HG02970 (cell line): ENCODE data around the gene ADM2.
A peak's percentile ranks its signal among the peaks of the same experiment; 100 is the strongest.

Experiments used
- ATAC-seq: cut with Tn5 transposase; IDR thresholded peaks from one replicate; pipeline ENCODE4 v1.9.1; 2021; ENCODE audit warnings: mild to moderate bottlenecking, moderate library complexity, moderate number of reproducible peaks; ENCODE audit not compliant: unreplicated experiment, low FRiP score

Gene ADM2

DNA sequence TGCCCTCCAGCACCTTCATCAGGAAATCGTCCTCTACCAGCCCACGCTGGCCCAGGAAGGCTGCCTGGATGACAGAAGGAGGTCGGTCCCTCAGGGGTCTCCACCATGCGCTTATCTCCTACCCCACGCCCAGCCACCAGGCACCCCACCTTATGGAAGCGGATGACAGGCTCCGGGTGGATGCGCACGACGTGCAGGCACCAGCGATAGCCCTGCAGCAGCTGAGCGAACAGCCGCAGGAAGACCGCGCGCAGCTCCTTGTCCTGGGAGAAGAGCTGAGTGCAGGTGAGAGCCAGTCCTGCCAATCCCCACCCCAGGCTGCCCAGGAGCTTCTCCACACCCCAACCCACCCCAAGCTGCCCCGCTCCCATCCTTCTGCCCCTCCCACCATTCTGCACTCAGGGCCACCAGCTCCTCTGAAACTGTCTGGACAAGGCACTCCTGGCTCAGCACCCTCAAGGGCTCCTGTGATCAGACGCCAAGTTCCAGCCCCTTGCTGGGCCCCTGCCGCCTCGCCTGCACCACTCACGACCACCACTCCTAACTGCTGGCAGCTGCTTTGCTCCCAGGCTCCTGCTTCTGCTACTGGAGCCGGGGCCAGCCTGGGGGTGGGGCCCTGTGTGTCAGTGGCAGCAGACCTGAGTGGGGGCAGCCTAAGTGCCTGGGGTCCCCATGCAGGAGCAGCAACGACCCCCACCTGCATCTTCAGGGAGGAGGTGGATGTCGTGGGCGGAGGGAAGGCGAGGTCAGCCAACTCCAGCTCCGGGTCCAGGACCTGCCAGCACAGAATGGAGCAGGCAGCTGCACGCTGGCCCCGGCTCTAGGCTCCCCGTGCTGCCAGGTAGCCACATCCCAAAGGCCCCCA lies 16.0 kb upstream of the ADM2 start:
- ATAC-seq = no peak

DNA sequence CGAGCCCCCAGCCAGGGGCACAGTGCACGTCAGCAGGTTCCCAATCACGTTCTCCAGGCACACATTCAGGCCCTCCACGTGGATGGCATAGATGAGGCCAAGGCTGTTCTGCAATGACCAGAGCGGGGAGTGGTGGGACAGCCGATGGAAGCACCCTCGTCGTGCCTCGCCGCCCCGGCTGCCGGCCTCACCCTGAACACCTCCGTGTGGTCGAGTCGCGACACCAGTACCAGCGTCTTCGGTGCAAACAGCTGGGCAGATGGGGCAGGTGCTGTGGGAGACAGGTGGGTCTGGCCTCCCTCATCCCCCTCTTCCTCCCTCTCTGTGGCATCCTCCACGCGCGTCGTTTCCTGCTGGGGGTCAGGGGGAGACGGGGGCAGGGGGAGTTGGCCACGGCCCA lies 14.0 kb upstream of the ADM2 start:
- ATAC-seq = no peak

DNA sequence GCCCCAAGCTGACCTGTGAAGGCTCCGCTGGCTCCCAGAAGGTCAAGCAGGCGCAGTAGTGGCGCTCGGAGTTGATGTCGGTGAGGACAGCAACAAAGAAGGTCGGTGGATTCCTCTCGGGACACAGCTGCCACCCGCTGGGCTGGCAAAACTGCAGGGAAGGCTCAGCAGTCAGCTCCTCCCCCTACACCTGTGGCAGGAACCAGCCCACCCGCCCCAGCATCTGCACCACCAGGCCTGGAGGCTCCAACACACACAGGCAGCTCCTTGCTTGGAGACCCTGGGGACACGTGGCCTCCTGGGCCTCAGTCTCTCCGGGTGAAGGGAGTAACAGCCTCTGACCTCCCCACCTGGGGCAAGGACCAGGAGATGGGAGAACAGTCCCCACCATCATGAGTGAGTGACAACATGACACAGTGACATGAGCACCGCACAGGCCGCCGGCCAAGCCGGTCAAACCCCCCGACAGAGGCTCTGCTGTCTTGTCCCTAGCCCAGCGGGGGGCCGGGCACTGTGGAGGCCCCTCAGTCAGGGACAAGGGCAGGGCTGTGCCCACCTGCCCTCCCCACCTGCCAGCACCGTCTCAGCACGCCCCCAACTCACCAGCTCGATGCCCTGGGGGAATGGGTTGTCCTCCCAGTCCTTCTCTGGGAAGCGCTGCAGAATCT lies 13.4 kb upstream of the ADM2 start:
- no peak for ATAC-seq

DNA sequence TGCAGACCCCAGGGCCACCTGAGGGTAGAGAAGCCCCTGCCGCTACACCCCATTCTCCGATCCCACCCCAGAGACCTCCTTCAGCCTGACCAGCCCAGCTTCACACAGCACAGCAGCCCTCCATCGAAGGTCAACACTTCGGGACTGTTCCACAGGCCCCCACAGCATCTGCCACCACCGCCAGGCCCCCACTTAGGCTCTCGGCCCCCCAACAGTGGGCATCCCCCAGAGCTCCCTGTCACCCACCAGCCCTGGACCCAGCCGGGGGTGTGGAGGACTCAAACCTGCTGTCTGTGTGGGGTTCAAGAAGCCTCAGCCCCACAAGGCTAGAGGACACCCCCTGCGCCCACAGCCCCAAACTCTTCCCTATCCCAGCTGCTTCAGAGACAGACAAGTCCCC lies 12.7 kb upstream of the ADM2 start:
- ATAC-seq = no peak

DNA sequence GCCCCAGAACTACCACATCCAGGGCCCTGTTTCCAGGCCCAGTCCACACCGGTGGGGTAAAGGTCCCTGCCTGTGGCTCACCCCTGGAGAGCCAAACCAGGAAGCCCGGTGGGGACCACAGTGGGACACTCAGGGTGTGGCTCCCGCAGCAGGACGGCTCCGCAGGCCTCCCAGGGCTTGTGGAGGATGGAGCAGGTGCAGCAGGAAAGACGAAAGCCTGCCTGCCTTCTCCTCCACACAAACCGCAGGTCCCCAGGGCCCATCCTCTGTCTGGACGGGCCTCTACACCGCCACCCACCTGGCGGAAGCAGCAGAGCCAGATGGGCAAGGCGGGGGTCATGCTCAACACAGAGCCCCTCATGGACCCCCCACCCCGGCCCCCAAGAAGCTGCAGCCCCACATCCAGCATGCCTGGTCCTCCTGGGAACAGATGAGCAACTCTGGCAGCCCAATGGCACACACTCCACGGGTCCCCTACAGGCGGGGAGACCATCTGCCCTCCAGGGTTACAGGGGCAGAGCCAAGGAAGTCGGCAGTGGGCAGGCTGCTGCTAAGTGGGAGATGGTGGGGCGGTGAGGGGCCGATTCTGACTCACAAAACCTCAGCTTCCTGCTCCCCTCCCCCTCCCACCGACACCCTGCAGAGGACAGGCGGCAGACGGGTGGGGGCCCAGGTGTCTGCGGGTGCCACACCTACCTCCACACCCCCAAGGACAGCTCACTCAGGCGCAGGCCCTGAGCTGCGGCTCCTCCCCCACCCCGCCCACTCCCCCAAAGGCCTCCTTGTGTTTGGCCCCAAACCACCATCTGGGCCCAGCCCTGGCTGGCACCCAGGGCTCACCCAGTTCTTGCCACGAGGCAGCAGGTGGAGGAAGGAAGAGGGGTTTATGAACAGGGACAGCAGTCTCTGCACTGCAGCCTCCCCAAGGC lies 11.7 kb upstream of the ADM2 start:
- peak; percentile 56 for ATAC-seq

DNA sequence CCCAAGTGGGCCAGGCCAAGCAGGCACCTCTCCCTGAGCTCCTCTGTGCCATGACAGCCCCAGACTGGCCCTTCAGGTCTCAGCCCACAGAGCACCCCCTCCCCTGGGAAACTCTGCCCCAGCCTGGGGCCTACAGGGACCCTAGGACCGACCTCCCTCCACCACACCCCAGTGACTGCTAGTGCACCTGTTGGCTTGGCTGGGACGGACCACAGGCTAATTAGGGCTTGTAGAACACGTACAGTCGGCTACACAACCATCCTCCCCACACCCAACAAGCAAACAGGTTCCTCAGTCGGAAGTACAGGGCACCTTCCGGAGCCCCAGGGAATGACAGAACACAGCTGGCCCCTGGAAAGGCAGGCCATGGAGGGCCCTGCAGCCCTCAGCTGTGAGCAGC lies 10.9 kb upstream of the ADM2 start:
- ATAC-seq = no peak

DNA sequence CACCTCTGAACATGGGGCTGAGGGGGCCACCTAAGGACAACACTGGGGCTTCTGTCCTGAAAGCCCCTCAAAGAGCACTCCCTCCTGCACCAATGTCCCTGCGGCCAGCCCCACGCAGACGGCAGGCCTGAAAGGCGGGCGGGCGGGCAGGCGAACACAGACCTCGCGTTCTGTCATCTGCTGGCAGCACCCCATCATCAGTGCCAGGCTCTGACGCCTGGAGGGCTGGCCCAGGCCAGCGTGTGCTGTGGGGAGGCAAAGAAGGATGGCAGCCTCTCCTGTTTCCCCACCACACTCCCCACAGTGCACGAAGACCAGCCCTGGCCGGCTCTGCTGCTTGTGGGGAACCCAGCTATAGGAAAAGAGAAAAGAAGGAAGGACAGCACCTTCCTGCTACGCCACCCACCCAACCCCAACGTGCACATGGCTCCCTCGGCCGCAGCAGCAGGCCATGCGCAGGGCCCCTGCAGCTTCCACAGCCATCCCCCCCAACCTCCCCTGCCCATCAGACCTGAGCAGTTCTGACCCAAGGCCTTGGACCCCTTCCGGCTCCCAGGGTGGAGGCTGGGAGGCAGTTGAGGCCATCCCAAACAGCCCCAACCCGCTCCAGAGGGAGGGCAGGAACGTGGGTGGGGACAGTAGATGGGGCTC lies 10.0 kb upstream of the ADM2 start:
- ATAC-seq = no peak

DNA sequence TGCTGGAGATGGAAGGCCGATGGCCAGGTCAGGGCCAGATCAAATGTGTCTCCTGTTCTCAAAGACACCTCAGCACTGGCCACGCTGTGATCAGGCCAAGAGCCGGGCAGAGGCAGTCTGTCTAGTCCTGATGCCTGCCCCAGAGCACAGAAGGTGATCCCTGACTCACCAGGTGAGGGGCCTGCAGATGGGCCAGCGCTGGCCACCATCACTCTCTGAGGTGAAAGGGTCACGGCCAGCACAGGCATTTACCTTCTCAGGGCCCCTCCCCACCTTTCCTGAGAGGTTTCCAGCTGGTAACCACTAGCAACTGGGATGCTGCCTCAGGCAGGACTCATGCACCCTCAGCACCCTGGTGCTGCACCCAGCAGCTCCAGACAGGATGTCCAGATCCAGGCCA lies 9.4 kb upstream of the ADM2 start:
- no peak for ATAC-seq

DNA sequence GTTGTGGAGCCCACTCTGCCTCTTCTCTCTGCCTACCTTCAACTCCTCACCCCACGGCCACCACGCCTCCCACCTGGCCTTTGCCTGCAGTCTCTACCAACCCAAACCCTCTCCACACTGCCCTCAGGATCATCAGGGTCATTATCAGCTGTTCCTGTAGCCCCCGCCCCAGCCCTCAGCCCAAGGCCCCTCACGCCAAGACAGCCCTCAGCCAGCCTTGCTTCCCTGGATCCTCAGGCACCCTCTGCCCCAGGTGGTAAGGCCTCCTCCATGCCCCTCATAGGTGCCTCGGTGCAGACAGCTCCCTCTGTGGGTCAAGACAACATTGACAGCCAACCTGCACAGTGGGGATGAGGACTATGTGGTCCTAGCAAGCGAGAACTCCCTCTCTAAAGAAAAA lies 8.3 kb upstream of the ADM2 start:
- ATAC-seq = no peak

DNA sequence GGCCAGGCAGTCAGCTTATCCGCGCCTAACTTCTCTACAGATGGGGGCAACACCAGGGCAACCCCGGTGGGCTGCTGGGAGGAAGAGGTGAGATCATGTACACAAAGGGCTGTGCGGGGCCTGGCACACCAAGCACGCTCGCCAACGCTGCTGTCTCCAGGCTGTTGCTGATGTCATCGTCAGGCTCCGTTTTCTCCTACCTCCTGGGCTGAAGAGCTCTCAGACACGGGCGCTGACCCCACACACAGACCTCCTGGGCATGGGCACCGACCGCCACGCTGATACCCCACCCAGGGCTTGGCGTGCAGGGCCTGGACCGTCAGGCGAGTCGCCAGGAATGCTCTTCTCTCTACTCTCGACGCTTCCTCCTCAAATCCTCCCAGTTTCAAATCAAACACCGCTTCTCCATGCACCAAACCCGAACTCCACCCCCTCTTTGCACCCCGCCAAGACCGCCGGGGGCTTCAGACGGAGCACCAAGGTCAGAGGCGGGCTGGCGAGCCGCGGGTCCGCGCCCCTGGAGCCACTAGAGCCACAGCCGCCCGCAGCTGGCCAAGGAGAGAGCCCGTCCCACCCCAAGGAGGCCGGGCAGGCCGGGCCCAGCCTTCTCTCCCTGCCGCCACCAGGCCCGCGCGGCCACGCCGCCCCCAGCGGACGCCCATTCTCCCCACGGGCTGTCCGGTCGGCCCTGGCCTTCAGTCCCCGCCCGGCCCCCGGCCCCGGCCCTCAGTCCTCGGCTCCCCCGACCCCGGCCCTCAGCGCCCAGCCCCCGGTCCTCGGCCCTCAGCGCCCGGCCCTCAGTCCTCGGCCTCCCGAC lies 7.3 kb upstream of the ADM2 start:
- ATAC-seq = no peak

DNA sequence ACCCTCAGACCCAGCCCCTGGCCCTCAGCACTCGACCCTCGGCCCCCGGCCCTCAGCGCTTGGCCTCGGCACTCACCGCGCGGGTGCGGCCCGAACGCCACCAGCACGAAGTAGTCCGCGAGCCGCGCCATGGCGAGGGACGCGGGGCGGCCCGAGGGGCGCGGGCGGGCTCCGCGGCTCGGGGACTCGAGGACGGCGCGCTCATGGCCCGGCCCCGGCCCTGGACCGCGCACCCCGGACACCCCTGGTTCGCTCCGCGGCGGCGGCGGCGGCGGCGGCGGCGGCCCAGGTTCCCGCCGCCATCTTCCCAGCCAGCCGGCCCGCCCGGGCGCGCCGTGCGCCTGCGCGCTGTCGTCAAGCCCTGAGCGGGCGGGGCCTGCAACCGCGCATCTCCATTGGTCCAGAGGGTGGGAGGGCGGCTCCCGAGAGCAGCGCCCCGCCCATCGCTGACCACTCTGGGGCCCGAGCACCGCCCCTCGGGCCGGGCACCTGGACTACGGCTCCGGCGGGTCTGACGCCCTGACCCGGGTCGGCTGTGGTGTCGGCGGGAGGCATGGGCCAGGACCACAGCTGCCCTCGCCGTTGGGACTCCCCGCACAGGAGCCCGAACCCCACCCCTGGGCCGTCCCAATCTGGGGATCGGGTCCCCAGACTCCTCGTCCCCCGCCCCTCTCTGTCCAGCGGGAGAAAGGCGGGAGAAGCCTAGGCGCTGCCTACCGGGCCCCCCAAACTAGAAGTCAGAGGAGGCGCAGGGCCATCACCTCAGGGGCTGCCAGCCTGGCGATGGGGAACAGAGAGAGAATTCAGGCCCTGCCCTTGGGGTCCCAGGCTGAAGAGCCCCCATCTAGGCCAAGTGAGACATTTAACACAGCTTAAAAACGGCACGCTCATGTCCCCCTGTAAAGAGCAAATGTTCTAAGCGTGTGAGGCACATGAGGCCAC lies 6.4 kb upstream of the ADM2 start, which contains the start of gene SBF1:
Gene SBF1, minus strand, starts transcription at position 326 of the 942 bp plus-strand sequence. Its CDS starts 195 bp downstream, at position 131.
- ATAC-seq = peak; percentile 84

DNA sequence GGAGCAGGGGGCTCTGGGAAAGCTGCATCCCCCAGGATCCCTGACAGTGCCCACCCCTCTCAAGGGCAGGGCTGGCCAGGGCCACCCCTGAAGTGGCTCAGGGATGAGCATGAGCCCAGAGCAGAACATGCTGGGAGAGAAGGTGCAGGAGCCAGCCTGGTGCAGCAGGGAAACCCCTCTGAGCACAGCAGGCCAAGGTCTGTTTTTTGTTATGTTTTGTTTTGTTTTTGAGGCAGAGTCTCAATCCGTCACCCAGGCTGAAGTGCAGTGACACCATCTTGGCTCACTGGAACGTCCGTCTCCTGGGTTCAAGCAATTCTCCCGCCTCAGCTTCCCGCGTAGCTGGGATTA lies 5.7 kb upstream of the ADM2 start:
- no peak for ATAC-seq

DNA sequence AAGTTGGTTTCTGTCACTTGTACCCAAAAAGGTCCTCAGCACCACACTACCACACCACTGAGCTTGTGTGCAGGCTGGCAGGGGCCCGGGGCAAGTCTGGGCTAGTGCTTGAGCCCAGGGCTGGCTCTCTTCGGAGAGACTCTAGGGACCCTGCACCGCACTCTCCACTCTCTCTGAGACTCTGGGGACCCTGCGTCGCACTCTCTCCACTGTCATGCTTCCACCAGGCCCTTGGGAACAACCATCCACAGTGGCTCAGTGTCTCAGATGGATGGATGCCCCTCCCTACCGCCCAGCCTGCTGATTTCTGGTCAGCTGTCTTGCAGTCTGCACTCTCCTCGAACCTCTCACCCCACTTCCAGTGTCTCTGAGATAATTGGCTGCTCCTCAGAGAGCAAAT lies 4.5 kb upstream of the ADM2 start:
- ATAC-seq = no peak

DNA sequence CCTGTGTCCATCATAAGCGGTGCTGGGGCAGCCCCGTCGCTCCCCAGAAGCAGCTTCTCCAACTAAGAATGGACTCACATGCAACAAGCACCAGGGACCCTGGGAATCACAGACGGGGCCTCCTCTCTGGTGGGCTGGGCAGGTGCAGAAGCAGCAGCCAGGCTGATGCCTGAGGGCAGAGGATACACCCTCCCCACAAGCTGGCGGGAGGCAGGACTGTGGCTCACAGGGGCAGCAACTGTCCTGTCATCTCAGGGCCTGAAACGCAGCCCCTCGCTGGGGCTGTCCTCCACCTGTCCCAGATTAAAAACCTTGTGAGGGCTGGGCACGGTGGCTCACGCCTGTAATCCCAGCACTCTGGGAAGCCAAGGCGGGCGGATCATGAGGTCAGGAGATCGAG lies 3.4 kb upstream of the ADM2 start:
- ATAC-seq = no peak

DNA sequence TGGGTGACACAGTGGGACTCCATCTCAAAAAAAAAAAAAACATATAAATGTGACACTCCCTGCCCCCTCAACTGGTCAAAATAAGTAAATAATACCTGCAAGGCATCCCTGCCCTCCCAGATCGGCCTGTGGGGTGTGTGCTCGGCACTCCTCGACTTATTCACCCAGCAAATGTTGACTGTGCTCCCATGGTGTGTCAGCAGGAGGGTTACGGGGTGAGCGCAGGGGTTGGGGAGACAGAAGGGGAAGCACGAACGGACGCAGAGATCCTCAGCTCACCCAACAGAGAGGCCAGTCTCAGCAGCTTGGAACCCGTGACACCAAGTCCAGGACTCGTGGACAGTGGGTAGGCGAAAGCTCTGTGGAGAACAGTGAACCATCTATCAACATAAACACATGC lies 1.6 kb upstream of the ADM2 start:
- ATAC-seq = no peak

DNA sequence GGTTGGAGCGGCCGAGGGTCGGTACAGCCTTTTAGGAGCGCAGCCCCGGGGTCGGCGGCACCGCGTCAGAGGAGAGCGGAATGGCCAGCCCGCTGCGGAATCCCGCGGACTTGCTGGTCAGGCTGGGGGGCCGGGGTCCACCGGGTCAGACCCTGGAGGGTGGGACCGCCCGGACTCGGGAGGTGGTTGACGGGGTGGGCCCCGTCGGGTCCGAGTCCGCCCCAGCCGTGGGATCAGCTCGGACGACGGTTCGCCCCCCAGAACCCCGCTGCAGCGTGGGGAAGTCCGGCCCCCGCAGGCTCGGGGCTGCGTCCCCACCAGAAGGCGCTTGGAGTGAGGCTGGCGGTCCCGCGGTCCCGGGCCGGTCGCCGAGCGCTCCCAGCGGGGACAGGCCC lies 301 bp upstream of the ADM2 start:
- no peak for ATAC-seq

DNA sequence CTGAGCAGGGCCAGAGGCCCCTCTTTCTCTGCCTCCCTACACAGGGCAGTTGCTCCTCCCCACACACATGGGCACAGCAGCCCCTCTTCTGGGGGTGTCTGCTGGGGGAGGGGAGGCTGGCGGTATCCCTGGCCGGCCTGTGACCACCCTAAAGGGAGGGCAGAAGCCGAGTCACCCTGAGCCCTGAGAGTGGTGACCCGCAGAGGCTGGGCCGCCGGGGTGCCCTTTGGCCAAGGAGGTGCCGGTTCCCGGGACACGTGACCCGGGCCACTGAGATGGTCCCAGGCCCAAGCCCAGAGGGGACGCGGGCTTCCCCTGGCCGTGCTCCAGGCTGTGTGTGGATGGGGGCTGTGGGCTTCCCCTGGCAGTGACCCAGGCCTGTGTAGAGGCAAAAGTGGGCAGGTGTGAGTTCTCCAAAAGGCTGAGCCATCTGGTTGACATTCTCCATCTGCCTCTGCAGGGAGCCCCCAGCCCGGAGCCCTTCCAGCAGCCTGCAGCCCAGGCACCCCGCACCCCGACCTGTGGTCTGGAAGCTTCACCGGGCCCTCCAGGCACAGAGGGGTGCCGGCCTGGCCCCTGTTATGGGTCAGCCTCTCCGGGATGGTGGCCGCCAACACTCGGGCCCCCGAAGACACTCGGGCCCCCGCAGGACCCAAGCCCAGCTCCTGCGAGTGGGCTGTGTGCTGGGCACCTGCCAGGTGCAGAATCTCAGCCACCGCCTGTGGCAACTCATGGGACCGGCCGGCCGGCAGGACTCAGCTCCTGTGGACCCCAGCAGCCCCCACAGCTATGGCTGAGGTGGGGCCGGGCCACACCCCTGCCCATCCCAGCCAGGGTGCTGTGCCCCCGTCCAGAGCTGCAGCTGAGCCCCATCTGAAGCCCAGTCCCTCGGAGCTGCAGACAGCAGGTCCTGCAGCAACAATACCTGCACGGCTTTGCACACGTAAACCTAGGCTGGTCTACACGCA lies 1.0 kb downstream of the ADM2 start:
- no peak for ATAC-seq
